H1 (cell line): ENCODE measurements around the gene TPP1. TPM values are rescaled to one million over a fixed set of nuclear protein-coding genes. Genes with fewer than 3 reads are reported as not detected.

Source experiments
- CTCF ChIA-PET: fragments of 300-600 bp; sonication (Branson Sonifier 250); formaldehyde crosslinking; loops from one replicate; lab custom pipeline; 2021; ENCODE audit not compliant: partially characterized antibody; lab: Charles Lee
- POLR2A ChIA-PET: fragments of 300-600 bp; sonication (Branson Sonifier 250); formaldehyde crosslinking; loops from one replicate; lab custom pipeline; 2021; ENCODE audit warnings: inconsistent platforms; ENCODE audit not compliant: partially characterized antibody; lab: Charles Lee
- DNase-seq, 2 experiments: peaks; one replicate each; pipeline versions ENCODE4 v3.0.0 to v3.0.0-alpha.2; 2010 to 2022; ENCODE audit warnings: low spot score in 2 of 2, low read depth in 1 of 2, mixed read lengths in 1 of 2
- FAIRE-seq: peaks from 2 replicates; lab custom pipeline; 2011; peaks lifted over from hg19 to GRCh38; lab: Jason Lieb, UNC
- H2AFZ ChIP-seq: 2 replicates; pipeline ENCODE4 v1.8.1; 2012; ENCODE audit warnings: low read length, inconsistent platforms
- H2AK5ac ChIP-seq: 2 replicates; pipeline ENCODE4 v1.6.1; 2013; ENCODE audit warnings: low read depth, low read length
- H2BK120ac ChIP-seq: replicated peaks from 2 replicates; pipeline ENCODE3; 2013; ENCODE audit warnings: low read depth, low read length, inconsistent platforms
- H2BK12ac ChIP-seq: 2 replicates; pipeline ENCODE4 v1.6.1; 2013; ENCODE audit warnings: low read depth, low read length
- H2BK15ac ChIP-seq: 2 replicates; pipeline ENCODE4 v1.6.1; 2013; ENCODE audit warnings: low read length
- H2BK20ac ChIP-seq: 2 replicates; pipeline ENCODE4 v1.6.1; 2013; ENCODE audit warnings: low read length
- H2BK5ac ChIP-seq: 2 replicates; pipeline ENCODE4 v1.6.1; 2013; ENCODE audit warnings: low read depth, low read length
- H3K14ac ChIP-seq: 2 replicates; pipeline ENCODE4 v1.6.1; 2013; ENCODE audit warnings: inconsistent platforms; ENCODE audit not compliant: insufficient read length
- H3K18ac ChIP-seq: 2 replicates; pipeline ENCODE4 v1.6.1; 2013; ENCODE audit warnings: low read length; ENCODE audit errors: extremely low read depth
- H3K23ac ChIP-seq: 2 replicates; pipeline ENCODE4 v1.6.1; 2013; ENCODE audit warnings: inconsistent platforms; ENCODE audit not compliant: insufficient read length
- H3K23me2 ChIP-seq: 2 replicates; pipeline ENCODE4 v1.6.1; 2013; ENCODE audit warnings: low read depth, low read length
- H3K27ac ChIP-seq: 2 replicates; pipeline ENCODE4 v1.6.1; 2011; ENCODE audit warnings: low read depth, low read length, inconsistent platforms
- H3K27me3 ChIP-seq, 4 experiments: replicated peaks in 1 of 4; 1 replicate in 1 of 4; 2 replicates in 3 of 4; pipeline versions ENCODE4 v1.6.1 to v1.8.1; 2011 to 2013; ENCODE audit warnings: low read length in 3 of 4, mild to moderate bottlenecking in 3 of 4, inconsistent platforms in 2 of 4, mixed read lengths in 2 of 4, moderate library complexity in 1 of 4; ENCODE audit not compliant: control insufficient read depth in 3 of 4, insufficient read depth in 3 of 4; ENCODE audit errors: extremely low read depth in 1 of 4
- H3K36me3 ChIP-seq, 4 experiments: 2 replicates each; pipeline versions ENCODE4 v1.6.1 to v1.8.1; 2011 to 2013; ENCODE audit warnings: mild to moderate bottlenecking in 4 of 4, low read length in 3 of 4, moderate library complexity in 2 of 4, control low read depth in 1 of 4, inconsistent platforms in 1 of 4; ENCODE audit not compliant: insufficient read depth in 4 of 4, control insufficient read depth in 2 of 4
- H3K4ac ChIP-seq: replicated peaks from 2 replicates; pipeline ENCODE3; 2013; ENCODE audit warnings: low read length, low read depth, mixed read lengths, inconsistent platforms; ENCODE audit not compliant: insufficient read length
- H3K4me1 ChIP-seq, 4 experiments: replicated peaks in 1 of 4; 1 replicate in 1 of 4; 2 replicates in 3 of 4; pipeline versions ENCODE4 v1.6.1 to v1.8.1; 2011 to 2013; ENCODE audit warnings: low read length in 3 of 4, inconsistent platforms in 2 of 4, mixed read lengths in 1 of 4; ENCODE audit not compliant: insufficient read depth in 4 of 4, control insufficient read depth in 3 of 4
- H3K4me2 ChIP-seq, 2 experiments: 2 replicates each; pipeline versions ENCODE4 v1.6.1 to v1.8.1; 2011 to 2013; ENCODE audit warnings: low read depth in 2 of 2, low read length in 2 of 2, control low read depth in 1 of 2, inconsistent platforms in 1 of 2, mild to moderate bottlenecking in 1 of 2; ENCODE audit not compliant: insufficient read depth in 1 of 2
- H3K4me3 ChIP-seq, 4 experiments: fragments of 200-600, 300-600 bp in 1 of 4; sonication (generic), shearing (Covaris generic), sonication (Bioruptor Twin) in 1 of 4; 2 replicates each; pipeline versions ENCODE4 v1.5.1 to v1.8.1; 2011 to 2016; ENCODE audit warnings: low read length in 4 of 4, low read depth in 3 of 4, control low read depth in 2 of 4, inconsistent platforms in 2 of 4, mild to moderate bottlenecking in 2 of 4, mixed read lengths in 1 of 4, moderate library complexity in 1 of 4; ENCODE audit not compliant: insufficient read depth in 2 of 4; ENCODE audit errors: extremely low read depth in 1 of 4
- H3K56ac ChIP-seq: replicated peaks from 2 replicates; pipeline ENCODE3; 2013; ENCODE audit warnings: low read depth, mild to moderate bottlenecking, mixed read lengths, low read length, inconsistent platforms; ENCODE audit not compliant: insufficient read length
- H3K79me1 ChIP-seq: 2 replicates; pipeline ENCODE4 v1.6.1; 2013; ENCODE audit warnings: low read depth, low read length, control low read depth
- H3K79me2 ChIP-seq, 2 experiments: 2 replicates each; pipeline versions ENCODE4 v1.6.1 to v1.8.1; 2012 to 2013; ENCODE audit warnings: low read length in 2 of 2, mild to moderate bottlenecking in 2 of 2, inconsistent platforms in 1 of 2; ENCODE audit not compliant: insufficient read depth in 2 of 2, control insufficient read depth in 1 of 2
- H3K9ac ChIP-seq, 4 experiments: replicated peaks in 1 of 4; 1 replicate in 1 of 4; 2 replicates in 3 of 4; pipeline versions ENCODE4 v1.6.1 to v1.8.1; 2011 to 2013; ENCODE audit warnings: low read depth in 3 of 4, low read length in 3 of 4, control low read depth in 2 of 4, mild to moderate bottlenecking in 2 of 4, moderate library complexity in 2 of 4, inconsistent platforms in 1 of 4; ENCODE audit errors: extremely low read depth in 1 of 4
- H3K9me3 ChIP-seq, 2 experiments: 2 replicates each; pipeline versions ENCODE4 v1.6.1 to v1.8.1; 2012 to 2013; ENCODE audit warnings: mild to moderate bottlenecking in 2 of 2, moderate library complexity in 2 of 2, control low read depth in 1 of 2, inconsistent platforms in 1 of 2, low read depth in 1 of 2, low read length in 1 of 2, mixed read lengths in 1 of 2; ENCODE audit not compliant: insufficient read depth in 2 of 2
- H4K20me1 ChIP-seq, 2 experiments: replicated peaks in 1 of 2; 2 replicates each; pipeline versions ENCODE3 to v1.8.1; 2011 to 2013; ENCODE audit warnings: inconsistent platforms in 2 of 2, low read length in 2 of 2, mild to moderate bottlenecking in 1 of 2; ENCODE audit not compliant: insufficient read depth in 2 of 2, control insufficient read depth in 1 of 2
- H4K5ac ChIP-seq: 2 replicates; pipeline ENCODE4 v1.6.1; 2013; ENCODE audit warnings: low read length, low read depth, mixed read lengths, inconsistent platforms; ENCODE audit not compliant: insufficient read length
- H4K8ac ChIP-seq: 2 replicates; pipeline ENCODE4 v1.8.0; 2013; ENCODE audit warnings: mild to moderate bottlenecking, moderate library complexity, low read length, inconsistent platforms; ENCODE audit not compliant: insufficient read depth; ENCODE audit errors: extremely low read depth
- H4K91ac ChIP-seq: replicated peaks from 2 replicates; pipeline ENCODE3; 2013; ENCODE audit warnings: low read length, mixed read lengths, inconsistent platforms; ENCODE audit not compliant: insufficient read length
- CHD2 ChIP-seq: IDR thresholded peaks from 2 replicates; pipeline ENCODE4 v1.6.1; 2012; ENCODE audit warnings: low read length, improper control_type of control experiment
- CTCF ChIP-seq, 3 experiments: IDR thresholded peaks; 1 replicate in 2 of 3; 2 replicates in 1 of 3; pipeline versions ENCODE4 v1.5.1 to v1.6.1; 2011; ENCODE audit warnings: low read length in 3 of 3, mild to moderate bottlenecking in 3 of 3, inconsistent platforms in 2 of 3, low read depth in 1 of 3, moderate library complexity in 1 of 3; ENCODE audit not compliant: insufficient read depth in 1 of 3; ENCODE audit errors: control extremely low read depth in 1 of 3
- HDAC6 ChIP-seq: IDR thresholded peaks from one replicate; pipeline ENCODE4 v1.7.1; 2012; ENCODE audit warnings: low read depth, mild to moderate bottlenecking, inconsistent platforms, low read length, moderate library complexity
- JUN ChIP-seq: IDR thresholded peaks from 2 replicates; pipeline ENCODE4 v1.6.1; 2011; ENCODE audit warnings: low read depth, mild to moderate bottlenecking, improper control_type of control experiment, low read length
- KDM5A ChIP-seq: fragments of 200-600 bp; IDR thresholded peaks from 2 replicates; pipeline ENCODE4 v1.7.1; 2012; ENCODE audit warnings: mild to moderate bottlenecking, low read length, inconsistent platforms, mixed read lengths
- MAX ChIP-seq: IDR thresholded peaks from 2 replicates; pipeline ENCODE4 v1.6.1; 2012; ENCODE audit warnings: inconsistent platforms
- POU5F1 ChIP-seq: IDR thresholded peaks from 2 replicates; pipeline ENCODE4 v1.6.1; 2011; ENCODE audit warnings: low read depth, mild to moderate bottlenecking, low read length, moderate library complexity
- RXRA ChIP-seq: IDR thresholded peaks from 2 replicates; pipeline ENCODE4 v1.6.1; 2011; ENCODE audit warnings: low read depth, mild to moderate bottlenecking, low read length, moderate library complexity; ENCODE audit not compliant: insufficient read depth
- SAP30 ChIP-seq: fragments of 300-600 bp; sonication (generic); IDR thresholded peaks from 2 replicates; pipeline ENCODE4 v1.7.1; 2012; ENCODE audit warnings: low read length, moderate library complexity, mild to moderate bottlenecking, inconsistent platforms; ENCODE audit not compliant: insufficient read depth, insufficient replicate concordance
- SP1 ChIP-seq: IDR thresholded peaks from 2 replicates; pipeline ENCODE4 v1.6.1; 2011; ENCODE audit warnings: low read depth, low read length
- TCF12 ChIP-seq: IDR thresholded peaks from 2 replicates; pipeline ENCODE4 v1.6.1; 2011; ENCODE audit warnings: low read depth, mild to moderate bottlenecking, low read length
- WGBS, 2 experiments: shearing (Covaris generic) in 1 of 2; methylation state at CpG; one replicate each; pipeline versions ENCODE4 v1.1.6 to v1.1.7; 2013 to 2015; ENCODE audit warnings: low lambda C conversion rate in 2 of 2, mixed read lengths in 2 of 2, inconsistent platforms in 1 of 2, low coverage in 1 of 2, missing lambda C conversion rate in 1 of 2; ENCODE audit not compliant: insufficient replicate concordance in 2 of 2, insufficient coverage in 1 of 2, insufficient read length in 1 of 2; ENCODE audit errors: extremely low coverage in 1 of 2, missing lambda C conversion rate in 1 of 2; 5-methylcytosine and 5-hydroxymethylcytosine counted together
- polyA plus RNA-seq, 7 experiments: library from polyadenylated mRNA; depleted of rRNA in 3 of 7; stranded (reverse) in 5 of 7; unstranded in 2 of 7; fragments of >200 nt in 5 of 7; fragments of 200-250 nt in 2 of 7; gene quantifications; 1 replicate in 5 of 7; 2 replicates in 1 of 7; 4 replicates in 1 of 7; pipeline versions ENCODE4 v1.2.1 to v1.2.3, GENCODE V29; 2011 to 2013; ENCODE audit warnings: missing spikeins in 2 of 7, mixed read lengths in 2 of 7
- total RNA-seq: library from RNA; stranded (reverse); fragmentation: NEBNext Ultra II Directional; extraction: Animal tissue kit (Norgen Biotek cat#: 25700); gene quantifications from 2 replicates; pipeline ENCODE4 v1.2.1, GENCODE V29; 2021

TPP1 gene
- total and polyA plus RNA-seq, 2 of the 8 experiments (the other 6 are each of a cell fraction or from before 2014, with no cell fraction given): 36.1 to 77.5 TPM

GRCh38 chr11:6653656-6654055, 34.4 kb upstream of the TPP1 start:
- Histone ChIP-seq H2AK5ac (no peak overlapping the region), H3K27ac (no peak overlapping the region), H3K4me1 (peaks cover 0 to 7% (median 6%) of the 10 kb centered on the region in 4 experiments; a peak in 4 of 7 replicates), H3K79me2 (no peaks in the 10 kb centered on the region), H3K23ac (no peak overlapping the region), H4K8ac (no peak overlapping the region), H3K36me3 (no peaks in the 10 kb centered on the region), H3K9ac (no peak overlapping the region), H3K79me1 (no peaks in the 10 kb centered on the region), H2BK120ac (no peak overlapping the region), H3K56ac (no peak overlapping the region), H2BK15ac (no peak overlapping the region), H3K9me3 (no peaks in the 10 kb centered on the region), H3K4ac (no peak overlapping the region), H3K23me2 (peaks cover 9% of the 10 kb centered on the region), H3K4me2 (no peak overlapping the region), H4K5ac (no peak overlapping the region), H2BK5ac (no peak overlapping the region), H2AFZ (no peak overlapping the region), H3K27me3 (peaks cover 1 to 36% (median 32%) of the 10 kb centered on the region in 4 experiments), H4K91ac (no peak overlapping the region), H3K18ac (no peak overlapping the region), H4K20me1 (peaks cover 0 to 3% of the 10 kb centered on the region in 2 experiments), H2BK12ac (no peak overlapping the region), H2BK20ac (no peak overlapping the region), H3K4me3 (no peak overlapping the region), H3K14ac (no peak overlapping the region)
- FAIRE-seq (no peak), DNase-seq (no peak)
- ChIA-PET POLR2A (interaction anchor here (1.1 kb wide), 1 partner anchor 49 kb away, joined by 3 read pairs; the partner anchor contains the start of gene ILK), CTCF (interaction anchor here (0.6 to 2.6 kb wide), 4 partner anchors 11 to 209 kb away, joined by 3 to 9 read pairs (median 3); no protein-coding TSS in a partner anchor)
- 87% methylated on average over 2 of the region's 2 CpGs; no CpG with 5 or more reads in 1 of the 2 experiments for WGBS, 2 experiments
- TF ChIP-seq POU5F1 (no peak), KDM5A (no peak), TCF12 (no peak), JUN (no peak), CTCF (IDR thresholded peaks at IDR 0.05; ENCODE audit: control extremely low read depth in 1 of 3, insufficient read depth in 1 of 3, low read depth in 1 of 3, low read length in 3 of 3) (no peak), RXRA (no peak), MAX (no peak), SP1 (no peak), SAP30 (no peak), CHD2 (no peak), HDAC6 (no peak)
